Effector memory CD4-positive, alpha-beta T cell (primary cell): ENCODE results near the gene TMEM131L.
A peak's percentile ranks its signal among the peaks of the same experiment; 100 is the strongest.
"Not testable (repeated sequence)": the region's sequence is repeated elsewhere in the genome, so short reads cannot be mapped to it uniquely, and the experiment has no call there.

ENCODE experiments used
- DNase-seq, 3 donors: peaks; one replicate each; pipeline ENCODE4 v3.0.0-alpha.2; 2020
- H3K27ac ChIP-seq: 2 replicates; pipeline ENCODE4 v1.7.0; 2013; ENCODE audit warnings: mild to moderate bottlenecking, low read length, moderate library complexity; ENCODE audit not compliant: insufficient read depth, poor library complexity, severe bottlenecking
- H3K27me3 ChIP-seq: replicated peaks from 2 replicates; pipeline ENCODE4 v1.7.0; 2013; ENCODE audit warnings: mild to moderate bottlenecking, low read length; ENCODE audit not compliant: insufficient read depth, control insufficient read depth, poor library complexity, severe bottlenecking
- H3K36me3 ChIP-seq: 2 replicates; pipeline ENCODE4 v1.7.0; 2013; ENCODE audit warnings: mild to moderate bottlenecking, low read length, moderate library complexity; ENCODE audit not compliant: control insufficient read depth, insufficient read depth
- H3K4me1 ChIP-seq: 2 replicates; pipeline ENCODE4 v1.7.0; 2013; ENCODE audit warnings: low read length, mild to moderate bottlenecking; ENCODE audit not compliant: control insufficient read depth, insufficient read depth, poor library complexity, severe bottlenecking
- H3K4me3 ChIP-seq: 2 replicates; pipeline ENCODE4 v1.7.0; 2013; ENCODE audit warnings: low read length, low read depth, mild to moderate bottlenecking; ENCODE audit not compliant: insufficient read depth, poor library complexity, severe bottlenecking
- H3K9me3 ChIP-seq: 2 replicates; pipeline ENCODE4 v1.7.0; 2013; ENCODE audit warnings: mild to moderate bottlenecking, low read length, moderate library complexity; ENCODE audit not compliant: control insufficient read depth

TMEM131L gene

DNA sequence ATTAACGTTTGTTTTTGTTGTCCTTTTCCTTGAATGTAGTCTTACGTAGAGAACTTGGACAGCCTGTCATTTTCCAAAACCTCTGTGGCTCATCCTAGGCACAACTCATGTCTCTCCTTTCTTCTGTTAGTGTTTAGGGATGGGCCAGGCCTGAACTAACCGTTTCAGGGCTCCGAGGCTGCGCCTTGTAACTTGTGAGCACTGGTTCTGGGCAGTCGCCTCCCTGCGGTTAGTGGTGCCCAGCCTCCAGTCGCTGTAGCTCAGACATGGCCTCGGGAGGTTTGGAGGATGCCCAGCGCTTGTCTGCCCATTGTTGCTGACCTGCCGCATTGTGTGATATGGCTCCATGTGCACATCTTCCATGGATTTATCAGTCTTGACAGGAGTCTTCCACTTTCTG lies 32.8 kb downstream of the TMEM131L start:
- Histone ChIP-seq H3K9me3 (no peaks in the 10 kb centered on the region), H3K27me3 (no peaks in the 10 kb centered on the region), H3K4me3 (no peak overlapping the region), H3K27ac (peak overlapping the region; percentile 78), H3K36me3 (no peaks in the 10 kb centered on the region), H3K4me1 (peaks cover 65% of the 10 kb centered on the region)
- no peak for DNase-seq

DNA sequence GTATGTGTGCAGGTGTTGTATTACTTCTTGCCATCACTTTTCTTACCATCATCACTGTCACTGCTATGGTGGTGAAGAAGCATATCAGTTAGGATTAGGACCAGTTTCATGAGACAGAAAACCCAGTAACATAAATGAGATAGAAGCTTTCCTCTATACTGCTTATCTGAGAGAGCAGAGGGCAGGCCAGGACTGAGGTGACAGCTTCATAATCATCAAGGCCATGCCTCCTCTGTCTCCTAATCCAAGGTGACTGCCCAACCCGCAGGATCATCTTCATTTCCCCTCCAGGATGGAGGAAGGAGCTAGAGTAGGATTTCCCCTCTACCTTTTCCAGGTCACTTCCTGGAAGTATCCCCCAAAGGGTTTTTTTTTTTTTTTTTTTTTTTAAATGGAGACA lies 35.4 kb downstream of the TMEM131L start:
- Histone ChIP-seq H3K4me3 (no peak overlapping the region), H3K4me1 (peaks cover 45% of the 10 kb centered on the region)

DNA sequence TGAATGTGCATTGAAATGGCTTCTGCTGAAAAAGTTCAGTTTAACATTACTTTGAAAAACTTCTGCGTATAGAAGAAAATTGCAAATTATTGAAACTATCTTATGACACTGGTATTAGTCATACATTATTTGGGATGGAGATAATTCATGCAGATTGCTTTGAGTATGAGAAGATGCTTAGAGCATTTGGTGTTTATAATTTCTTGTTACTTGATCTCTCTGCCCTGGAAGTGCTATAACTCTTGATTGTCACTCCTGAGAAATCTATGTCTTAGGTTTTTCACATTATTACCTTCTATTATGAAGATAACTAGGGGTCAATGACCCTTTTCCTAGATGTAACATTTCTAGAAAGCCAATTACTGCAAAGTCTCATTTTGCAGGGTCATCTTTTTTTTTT lies 36.4 kb downstream of the TMEM131L start:
- Histone ChIP-seq H3K27ac (no peak overlapping the region), H3K4me1 (peaks cover 43% of the 10 kb centered on the region)

More for the DNA sequence above, 35.4 kb downstream of the TMEM131L start:
- Histone ChIP-seq H3K27ac (no peak overlapping the region), H3K27me3 (no peaks in the 10 kb centered on the region), H3K9me3 (no peaks in the 10 kb centered on the region), H3K36me3 (no peaks in the 10 kb centered on the region)
- no peak for DNase-seq

DNA sequence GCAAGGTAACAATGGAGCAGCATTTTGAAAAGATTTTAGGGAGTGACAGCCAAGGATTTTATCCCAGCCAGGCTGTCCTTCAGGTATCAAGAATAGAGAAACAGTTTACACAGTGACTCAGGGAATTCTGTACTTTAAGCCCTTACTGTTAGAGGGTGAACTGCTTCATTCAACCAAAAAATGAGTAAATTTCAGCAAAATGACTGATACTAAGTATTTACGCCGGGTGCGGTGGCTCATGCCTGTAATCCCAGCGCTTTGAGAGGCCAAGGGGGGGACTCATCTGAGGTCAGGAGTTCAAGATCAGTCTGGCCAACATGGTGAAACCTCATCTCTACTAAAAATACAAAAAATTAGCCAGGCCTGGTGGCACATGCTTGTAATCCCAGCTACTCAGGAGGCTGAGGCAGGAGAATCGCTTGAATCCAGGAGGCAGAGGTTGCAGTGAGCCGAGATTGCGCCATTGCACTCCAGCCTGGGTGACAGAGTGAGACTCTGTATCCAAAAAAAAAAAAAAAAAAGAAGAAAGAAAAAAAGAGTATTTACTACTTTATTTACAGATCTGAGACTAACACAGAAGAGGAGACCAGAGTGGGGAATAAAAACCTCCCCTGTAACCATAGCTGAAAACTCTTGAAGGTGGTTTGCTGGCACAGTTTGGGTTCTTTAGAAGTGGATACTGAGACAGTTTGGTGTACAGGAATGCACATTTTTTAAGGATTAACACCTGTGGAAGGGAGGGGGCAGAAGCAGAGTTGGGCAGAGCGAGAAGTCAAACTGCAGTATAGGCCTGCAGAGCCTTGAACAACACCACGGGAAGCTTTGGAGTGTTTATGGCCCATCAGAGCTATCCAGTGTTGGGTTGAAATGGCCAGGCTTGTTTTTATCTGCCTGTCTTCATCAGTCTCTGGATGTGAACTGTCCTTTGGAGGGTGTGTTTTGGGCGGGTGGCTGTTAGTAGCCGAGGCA lies 40.5 kb downstream of the TMEM131L start:
- Histone ChIP-seq H3K4me3 (no peak overlapping the region), H3K4me1 (peaks cover 14% of the 10 kb centered on the region), H3K27me3 (no peaks in the 10 kb centered on the region), H3K9me3 (no peaks in the 10 kb centered on the region), H3K27ac (no peak overlapping the region), H3K36me3 (no peaks in the 10 kb centered on the region)
- DNase-seq, result no peak

More for the DNA sequence above, 36.4 kb downstream of the TMEM131L start:
- Histone ChIP-seq H3K27me3 (no peaks in the 10 kb centered on the region), H3K4me3 (no peak overlapping the region), H3K36me3 (no peaks in the 10 kb centered on the region), H3K9me3 (no peaks in the 10 kb centered on the region)
- no peak for DNase-seq

DNA sequence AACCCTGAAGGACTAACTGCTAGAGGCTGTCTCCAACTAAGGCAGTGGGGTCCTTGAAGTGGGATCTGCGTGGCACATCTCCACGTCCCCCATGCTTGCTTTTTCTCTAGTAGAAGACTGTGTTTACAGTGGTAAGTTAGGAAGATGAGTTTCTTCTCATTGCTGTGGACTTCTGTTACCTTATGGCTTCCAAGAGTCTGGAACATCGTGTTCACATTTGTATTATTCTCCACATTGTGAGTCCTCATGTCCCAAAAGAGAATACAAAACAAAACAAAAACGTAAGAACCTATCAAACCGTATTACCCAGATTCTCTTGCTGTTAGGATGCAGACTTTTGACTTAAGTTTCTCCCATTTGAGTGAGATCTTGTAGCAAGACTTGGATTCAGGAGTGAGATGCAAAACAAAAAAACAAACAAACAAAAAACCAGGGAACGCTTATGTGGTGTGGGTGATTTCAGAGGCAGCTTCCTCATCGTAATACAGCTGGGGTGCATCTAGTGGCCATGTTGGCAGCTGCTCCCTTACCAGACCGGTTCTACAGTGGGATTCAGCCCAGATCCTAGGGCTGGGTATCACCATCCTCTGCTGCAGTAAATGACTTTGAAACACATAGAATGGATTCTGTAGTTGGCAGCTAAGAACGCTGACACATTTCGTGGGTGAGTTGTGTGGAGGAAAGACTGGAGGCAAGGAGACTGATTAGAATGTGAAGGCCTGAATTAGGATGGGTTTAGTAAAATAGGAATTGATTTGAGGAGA lies 41.3 kb downstream of the TMEM131L start:
- Histone ChIP-seq H3K27ac (no peak overlapping the region), H3K4me3 (no peak overlapping the region), H3K9me3 (no peaks in the 10 kb centered on the region), H3K36me3 (no peaks in the 10 kb centered on the region), H3K4me1 (peaks cover 7% of the 10 kb centered on the region), H3K27me3 (no peaks in the 10 kb centered on the region)
- no peak for DNase-seq

GRCh38 chr4:153509212-153509611 lies 43.1 kb downstream of the TMEM131L start:
- DNase-seq, H3K9me3 ChIP-seq, H3K27me3 ChIP-seq, H3K4me3 ChIP-seq, H3K27ac ChIP-seq, H3K36me3 ChIP-seq: not testable (repeated sequence)
- peaks cover 13% of the 10 kb centered on the region for H3K4me1 ChIP-seq

DNA sequence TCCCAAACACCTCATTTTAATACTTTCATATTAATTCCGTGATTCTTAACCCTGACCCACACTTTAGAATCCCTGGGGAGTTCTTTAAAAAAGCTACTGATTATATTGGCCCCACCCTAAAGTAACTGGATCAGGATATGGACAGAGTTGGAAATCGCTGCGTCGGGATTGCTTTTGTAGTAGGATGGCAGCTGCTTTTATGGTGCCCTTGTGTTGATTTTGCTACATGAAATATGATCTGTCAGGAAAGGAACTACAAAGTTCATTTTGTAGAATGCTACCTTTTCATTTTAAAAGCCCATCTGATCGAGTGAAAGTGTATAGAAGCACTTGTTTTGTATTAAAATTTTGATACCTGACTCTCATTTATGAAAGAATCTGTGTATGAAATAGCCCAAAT lies 43.6 kb downstream of the TMEM131L start:
- no peak for DNase-seq
- Histone ChIP-seq H3K27me3 (no peaks in the 10 kb centered on the region), H3K36me3 (no peaks in the 10 kb centered on the region), H3K4me1 (peaks cover 13% of the 10 kb centered on the region), H3K9me3 (no peaks in the 10 kb centered on the region), H3K27ac (no peak overlapping the region), H3K4me3 (no peak overlapping the region)

GRCh38 chr4:153510252-153511001 lies 44.3 kb downstream of the TMEM131L start:
- H3K4me1 ChIP-seq, result peaks cover 13% of the 10 kb centered on the region
- H3K27ac ChIP-seq, result no peak overlapping the region
- H3K36me3 ChIP-seq, result no peaks in the 10 kb centered on the region
- H3K4me3 ChIP-seq, result no peak overlapping the region
- no peak for DNase-seq
- H3K9me3 ChIP-seq, result no peaks in the 10 kb centered on the region
- H3K27me3 ChIP-seq, result no peaks in the 10 kb centered on the region

GRCh38 chr4:153511104-153511503 lies 44.9 kb downstream of the TMEM131L start:
- no peak overlapping the region for H3K27ac ChIP-seq
- H3K27me3 ChIP-seq, result no peaks in the 10 kb centered on the region
- H3K4me1 ChIP-seq, result peaks cover 13% of the 10 kb centered on the region
- H3K36me3 ChIP-seq, result no peaks in the 10 kb centered on the region
- DNase-seq, result no peak
- no peak overlapping the region for H3K4me3 ChIP-seq
- H3K9me3 ChIP-seq, result no peaks in the 10 kb centered on the region
